H54 (cell line): ENCODE measurements around the gene CAMTA1.
A peak's percentile ranks its signal among the peaks of the same experiment; 100 is the strongest.

ENCODE experiments used
- DNase-seq: peaks from one replicate; pipeline ENCODE4 v3.0.0; 2011; ENCODE audit warnings: low spot score, mixed read lengths; ENCODE audit not compliant: insufficient read length
- FAIRE-seq: peaks from 3 replicates; lab custom pipeline; 2011; peaks lifted over from hg19 to GRCh38; lab: Jason Lieb, UNC
- POLR2A ChIP-seq: IDR thresholded peaks from 2 replicates; pipeline ENCODE4 v1.6.1; 2011; ENCODE audit warnings: low read depth, mild to moderate bottlenecking, low read length

Gene CAMTA1

DNA sequence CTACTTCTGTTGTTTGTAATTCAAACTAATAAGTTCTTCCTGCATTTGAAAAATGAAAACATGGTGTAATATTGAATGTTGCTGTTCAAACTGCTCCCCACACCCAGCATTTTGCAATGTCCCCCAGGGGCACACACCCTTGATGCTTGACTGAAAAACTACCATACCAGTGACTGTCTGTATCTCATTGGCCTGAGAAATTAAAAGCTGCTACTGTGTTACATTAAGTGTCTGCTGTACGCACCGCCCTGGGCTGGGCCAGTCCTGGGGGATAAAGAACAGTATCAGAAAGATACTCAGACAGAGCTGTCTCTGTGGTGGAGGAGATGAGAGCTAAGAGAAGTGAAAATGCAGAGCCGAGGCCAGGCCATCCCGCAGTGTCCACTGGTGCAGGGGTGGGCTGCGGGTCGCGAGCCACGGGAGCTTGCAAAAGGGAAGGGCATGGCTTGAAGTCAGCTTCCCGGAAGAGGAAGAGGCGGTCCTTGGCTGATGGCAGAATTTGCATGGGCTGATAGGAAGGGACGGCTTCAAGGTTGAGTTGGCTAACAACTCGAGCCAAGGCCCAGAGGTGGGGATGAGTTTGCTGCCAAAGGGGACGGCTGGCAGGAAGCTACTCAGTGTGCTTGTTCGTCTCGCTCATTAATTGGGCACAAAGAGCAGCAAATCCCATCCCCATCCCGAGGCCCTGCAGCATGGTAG, 656.0 kb downstream of the CAMTA1 start:
- DNase-seq (no peak), FAIRE-seq (no peak)
- TF ChIP-seq POLR2A, result no peak

- TF ChIP-seq POLR2A, result no peak
- DNase-seq, result no peak
- no peak for FAIRE-seq
These were observed 656.8 kb downstream of the CAMTA1 start for GRCh38 chr1:7442036-7442435.

- no peak for FAIRE-seq
- TF ChIP-seq POLR2A, result no peak
- no peak for DNase-seq
These were observed 657.7 kb downstream of the CAMTA1 start for GRCh38 chr1:7442918-7443317.

- TF ChIP-seq POLR2A, result no peak
- DNase-seq (no peak), FAIRE-seq (no peak)
These were observed 659.1 kb downstream of the CAMTA1 start for GRCh38 chr1:7444363-7444762.

GRCh38 chr1:7447093-7447492, 661.8 kb downstream of the CAMTA1 start:
- TF ChIP-seq POLR2A, result no peak
- no peak for FAIRE-seq
- DNase-seq, result no peak

GRCh38 chr1:7447736-7448135, 662.5 kb downstream of the CAMTA1 start:
- TF ChIP-seq POLR2A, result no peak
- no peak for DNase-seq
- FAIRE-seq, result no peak

DNA sequence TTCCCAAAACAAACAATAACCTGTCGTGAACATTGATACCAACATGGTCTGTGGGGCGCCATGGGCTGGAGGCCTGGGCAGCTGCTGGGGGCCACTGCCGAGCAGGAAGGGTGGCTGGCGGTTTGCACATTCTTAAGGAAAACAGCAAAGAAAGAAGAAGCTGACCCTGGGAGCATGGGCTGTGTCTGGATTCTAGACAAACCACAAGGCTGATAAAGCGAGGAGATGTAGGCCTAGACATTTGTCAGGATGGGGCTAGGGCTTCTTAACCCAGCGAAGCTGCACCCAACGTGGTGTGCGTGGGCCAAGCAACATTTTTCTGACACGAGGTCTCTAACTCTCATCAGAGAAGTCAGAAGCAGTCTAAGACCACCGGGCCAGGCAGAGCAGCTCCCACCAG, 663.7 kb downstream of the CAMTA1 start:
- DNase-seq (no peak), FAIRE-seq (no peak)
- TF ChIP-seq POLR2A, result no peak

GRCh38 chr1:7449750-7450149, 664.5 kb downstream of the CAMTA1 start:
- FAIRE-seq, result no peak
- TF ChIP-seq POLR2A, result no peak
- no peak for DNase-seq

DNA sequence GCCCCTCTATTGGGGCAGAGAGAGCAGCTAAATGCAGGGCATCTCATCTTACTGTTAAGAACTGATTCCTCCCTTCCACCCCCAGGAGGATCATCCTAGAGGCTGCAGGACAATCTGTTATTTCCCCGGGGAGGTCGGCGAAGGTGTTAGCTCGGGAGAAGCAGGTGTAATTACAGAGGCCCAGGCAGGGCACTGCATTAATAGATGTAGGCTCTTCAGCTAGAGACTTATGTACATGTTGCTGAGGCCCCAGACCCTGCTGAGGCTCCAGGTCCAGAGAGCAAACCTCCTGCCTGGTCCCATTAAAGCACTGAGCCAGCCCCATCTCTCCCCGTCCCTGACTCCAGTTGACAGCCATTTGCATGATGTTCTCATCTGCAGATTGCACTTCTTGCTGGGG, 665.6 kb downstream of the CAMTA1 start:
- no peak for DNase-seq
- no peak for TF ChIP-seq POLR2A
- FAIRE-seq, result no peak

- no peak for DNase-seq
- TF ChIP-seq POLR2A, result no peak
- FAIRE-seq, result no peak
These were observed 667.8 kb downstream of the CAMTA1 start for GRCh38 chr1:7453038-7453437.

GRCh38 chr1:7454052-7454815, 669.0 kb downstream of the CAMTA1 start:
- no peak for FAIRE-seq
- peak; percentile 24 for DNase-seq
- no peak for TF ChIP-seq POLR2A

GRCh38 chr1:7454895-7455784, 669.9 kb downstream of the CAMTA1 start:
- DNase-seq (no peak), FAIRE-seq (no peak)
- no peak for TF ChIP-seq POLR2A

DNA sequence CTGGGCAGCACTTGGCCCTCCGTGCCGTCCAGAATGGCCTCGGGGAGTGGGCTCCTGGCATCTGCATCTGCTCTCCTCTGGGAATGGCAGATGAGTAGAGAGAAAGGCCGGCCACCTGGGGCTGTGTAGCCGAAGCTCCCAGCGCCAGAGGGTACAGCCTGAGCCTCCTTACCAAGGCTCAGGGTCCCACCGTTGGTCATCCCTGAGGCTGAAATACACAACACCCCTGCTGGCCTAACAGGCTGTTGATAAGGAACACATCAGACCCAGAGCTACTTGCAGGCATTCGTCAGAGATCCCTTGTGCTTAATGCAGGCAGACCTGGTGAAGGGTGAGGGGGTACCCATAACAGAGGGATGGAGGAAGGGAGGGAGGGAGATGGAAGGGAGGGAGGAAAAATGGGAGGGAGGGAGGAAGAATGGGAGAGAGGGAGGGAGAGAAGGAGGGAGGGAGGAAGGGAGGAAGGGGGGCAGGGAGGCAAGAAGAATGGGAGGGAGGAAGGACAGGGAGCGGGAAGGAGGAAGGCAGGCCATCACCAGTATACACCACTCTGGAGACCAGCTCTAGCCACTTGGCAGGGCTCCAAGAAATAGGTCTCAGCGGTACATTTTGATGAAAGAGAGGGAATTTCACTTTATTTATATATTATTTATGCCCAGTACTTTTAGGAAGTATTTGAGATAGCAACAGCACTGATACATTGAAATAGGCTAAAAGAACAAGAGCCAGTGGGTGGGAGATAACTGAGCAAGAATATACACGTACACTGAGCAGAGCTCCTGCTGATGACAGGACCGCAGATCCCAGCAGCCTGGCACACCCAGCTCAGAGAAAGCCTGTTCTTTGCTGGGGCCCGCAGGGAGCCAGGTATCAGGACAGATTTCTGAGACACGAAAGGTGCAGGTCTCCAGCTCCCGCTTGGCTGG, 670.8 kb downstream of the CAMTA1 start:
- TF ChIP-seq POLR2A, result no peak
- FAIRE-seq, result no peak
- no peak for DNase-seq
